Measurements from ENCODE around the gene MBNL1.

MBNL1 gene

DNA sequence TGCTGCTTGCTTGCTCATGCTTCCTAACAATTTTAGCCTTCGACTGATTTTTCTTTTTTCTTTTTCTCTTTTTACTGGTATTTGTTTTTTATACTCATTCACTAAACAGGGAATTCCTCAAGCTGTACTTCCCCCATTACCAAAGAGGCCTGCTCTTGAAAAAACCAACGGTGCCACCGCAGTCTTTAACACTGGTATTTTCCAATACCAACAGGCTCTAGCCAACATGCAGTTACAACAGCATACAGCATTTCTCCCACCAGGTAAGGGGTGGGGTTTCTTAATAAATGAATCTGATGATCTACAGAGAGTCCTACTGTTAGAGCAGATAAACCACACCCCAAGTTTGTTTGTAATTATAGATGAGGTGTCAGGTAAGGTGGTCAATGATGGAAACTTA is 178.8 kb downstream of the MBNL1 start:
- DNase-seq (ENCODE audit: low spot score): no peak

DNA sequence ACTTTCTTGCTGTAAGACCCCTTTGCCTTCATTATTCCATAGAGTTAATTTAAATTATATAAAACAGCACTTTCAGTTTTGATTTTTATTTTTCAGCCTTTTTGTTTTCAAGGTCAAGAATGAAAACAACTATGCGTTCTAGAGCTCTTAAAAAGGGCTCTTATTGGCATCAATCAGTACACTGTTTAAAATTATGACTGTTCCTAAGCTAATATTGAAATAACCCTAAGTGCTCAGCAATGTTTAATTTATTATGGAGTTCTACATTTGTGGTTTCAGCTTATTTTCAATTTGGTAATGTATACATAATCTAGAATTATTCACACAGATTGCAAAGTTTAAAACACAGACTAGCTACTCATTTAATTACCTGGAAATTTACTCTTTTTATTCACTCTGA is 179.4 kb downstream of the MBNL1 start:
- DNase-seq (ENCODE audit: low spot score): no peak

DNA sequence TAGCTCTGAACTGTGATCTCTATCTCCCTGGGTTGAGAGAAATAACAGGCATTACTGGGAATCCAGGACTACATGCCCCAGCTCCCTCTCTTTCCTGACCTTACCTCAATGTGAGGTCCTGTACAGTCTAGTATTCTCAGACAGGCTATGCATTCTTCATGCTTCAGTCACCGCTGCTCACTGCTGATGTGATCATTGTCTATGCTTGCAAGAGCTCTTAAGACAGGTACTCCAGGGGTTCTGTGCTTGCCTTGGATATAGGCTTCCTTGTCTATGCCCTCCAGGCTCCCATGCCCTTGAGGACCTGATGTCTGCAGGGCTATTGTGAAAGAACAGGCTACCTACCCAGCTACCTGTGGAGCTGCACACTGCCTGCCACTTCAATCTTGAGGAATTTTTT is 183.6 kb downstream of the MBNL1 start:
- DNase-seq (ENCODE audit: low spot score): no peak

DNA sequence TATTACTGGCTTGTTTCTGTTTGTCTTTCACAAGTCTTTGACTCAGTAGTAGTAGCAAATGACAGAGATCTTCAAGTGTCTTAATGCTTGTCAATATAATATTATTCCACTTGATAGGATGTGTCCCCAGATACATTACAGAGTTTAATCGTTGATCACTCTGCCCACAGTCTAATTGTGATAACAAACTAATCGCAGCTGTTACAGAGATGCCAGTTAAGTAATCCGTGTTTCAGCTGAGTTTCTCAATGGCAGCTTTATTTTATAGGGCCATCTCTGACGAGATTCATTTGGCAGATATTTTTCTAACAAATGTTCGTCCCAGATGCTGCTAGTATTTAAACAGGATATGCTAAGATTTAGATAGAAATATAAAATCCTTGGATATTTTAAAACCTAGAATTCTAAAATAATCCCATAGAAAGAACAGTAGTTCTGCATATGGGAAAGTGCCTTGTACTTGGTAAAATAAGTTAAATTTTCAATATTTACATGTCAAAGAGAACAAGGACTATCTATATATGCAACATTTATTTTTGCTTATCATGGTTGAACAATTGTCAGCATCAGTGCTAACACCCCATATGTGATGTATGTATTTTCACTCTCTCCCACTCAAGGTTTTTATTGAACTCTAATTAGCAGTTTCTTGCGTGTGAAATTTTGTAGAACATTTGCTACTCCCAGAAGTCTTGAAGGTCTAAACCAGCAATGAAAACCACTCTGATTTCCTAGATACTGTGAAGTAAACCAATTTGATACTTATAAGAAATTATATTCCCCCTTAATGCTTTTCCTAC is 185.5 kb downstream of the MBNL1 start:
- DNase-seq (ENCODE audit: low spot score): no peak

DNA sequence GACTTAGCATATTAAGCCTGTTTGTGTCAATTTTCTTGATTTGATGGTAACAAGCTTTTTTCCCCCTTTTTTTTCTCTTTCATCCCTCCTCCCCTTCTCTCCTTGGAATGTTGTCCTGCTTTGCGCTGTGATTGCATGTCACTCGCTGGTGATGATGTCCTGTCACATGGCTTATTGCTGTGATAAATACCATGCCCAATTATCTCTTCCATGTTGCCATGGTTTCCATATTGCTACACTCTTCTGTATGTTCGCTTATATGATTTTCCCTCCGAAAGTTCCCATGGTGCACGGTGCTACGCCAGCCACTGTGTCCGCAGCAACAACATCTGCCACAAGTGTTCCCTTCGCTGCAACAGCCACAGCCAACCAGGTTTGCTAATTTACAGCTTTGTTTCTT is 187.3 kb downstream of the MBNL1 start:
- no peak for DNase-seq (ENCODE audit: low spot score)

DNA sequence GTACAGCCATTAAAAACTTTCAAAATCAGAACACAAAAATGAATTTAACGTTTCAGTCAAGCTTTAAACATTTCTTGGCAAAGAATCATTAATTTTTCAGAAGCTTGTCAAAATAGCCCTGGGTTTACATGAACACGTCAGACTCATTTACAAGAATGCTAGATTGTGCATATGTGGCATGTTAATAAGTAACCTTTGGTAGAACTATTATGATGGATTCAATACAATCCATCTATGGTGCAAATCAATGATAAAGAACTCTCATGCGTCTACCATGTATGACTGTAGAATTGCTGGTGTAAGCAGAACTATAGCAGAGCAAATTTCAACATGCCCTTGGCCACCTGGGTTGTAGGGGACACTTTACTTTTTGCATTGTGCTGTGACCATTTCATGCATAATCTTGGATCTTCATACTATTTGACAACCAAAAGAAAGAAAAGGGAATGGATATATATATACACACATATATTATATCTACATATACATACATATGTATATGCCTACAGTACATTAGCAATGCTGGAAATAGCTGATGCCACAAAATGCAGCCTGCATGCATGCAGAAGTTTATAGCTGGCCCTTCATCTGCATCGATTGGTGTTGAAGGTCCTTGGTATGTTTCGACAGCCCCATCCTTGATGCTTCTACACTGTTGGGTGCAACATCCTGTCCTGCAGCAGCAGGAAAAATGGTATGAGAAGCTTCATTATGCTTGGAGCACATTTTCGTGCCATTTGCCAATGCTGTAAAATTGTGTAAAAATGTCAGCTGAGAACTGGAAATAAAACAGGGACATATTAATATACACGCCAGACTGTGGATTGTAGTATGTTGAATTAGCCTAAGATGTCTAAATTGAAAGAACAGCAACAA is 189.0 kb downstream of the MBNL1 start:
- no peak for DNase-seq (ENCODE audit: low spot score)

DNA sequence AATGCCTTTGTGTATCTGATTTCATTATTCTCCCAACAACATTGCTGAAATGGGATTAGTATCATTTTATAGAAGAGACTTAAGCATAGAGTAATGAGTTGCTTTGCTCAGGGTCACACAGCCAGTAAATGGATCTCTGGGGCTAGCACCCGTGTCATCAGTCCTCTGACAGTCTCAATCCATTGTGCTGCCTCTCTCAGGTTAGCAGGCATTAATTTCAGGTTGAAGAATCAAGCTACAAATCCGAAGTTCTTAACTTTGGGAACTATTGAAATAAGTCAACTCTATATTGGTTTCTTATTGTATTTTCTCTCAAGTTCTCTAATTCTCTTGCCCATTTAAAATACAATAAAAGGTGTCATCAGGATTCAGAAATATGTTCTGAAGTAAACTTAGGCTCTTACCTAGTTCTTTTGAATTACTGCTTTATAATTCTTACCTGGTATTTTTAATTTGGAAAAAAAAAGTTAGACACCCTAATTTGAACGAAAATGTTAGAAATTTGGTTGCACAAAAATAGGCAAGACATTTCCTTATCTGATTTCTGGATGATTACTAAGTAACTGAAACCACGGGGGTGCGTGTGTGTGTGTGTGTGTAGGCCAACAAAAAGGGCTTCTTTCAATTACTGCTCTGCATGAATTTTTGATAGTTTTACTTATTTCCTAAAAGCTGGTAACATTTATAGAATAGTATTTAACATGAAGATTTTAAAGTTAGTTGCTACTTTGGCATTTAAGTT is 189.8 kb downstream of the MBNL1 start:
- no peak for DNase-seq (ENCODE audit: low spot score)

DNA sequence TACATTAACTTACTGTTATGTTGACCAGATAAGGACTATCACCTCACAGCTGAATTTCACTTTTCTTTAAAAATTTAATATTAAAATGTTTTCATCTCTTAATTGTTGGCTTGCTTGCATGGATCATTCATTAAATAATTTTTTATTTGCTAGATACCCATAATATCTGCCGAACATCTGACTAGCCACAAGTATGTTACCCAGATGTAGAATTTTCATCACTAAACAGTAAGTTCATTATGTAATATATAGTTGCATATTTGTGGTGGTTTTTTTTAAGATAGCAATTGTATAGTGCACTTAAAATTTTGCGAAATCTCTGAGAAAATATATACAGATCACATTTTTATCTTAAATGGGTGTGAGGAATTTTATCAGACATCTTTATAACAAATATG is 190.4 kb downstream of the MBNL1 start:
- DNase-seq (ENCODE audit: low spot score): no peak

DNA sequence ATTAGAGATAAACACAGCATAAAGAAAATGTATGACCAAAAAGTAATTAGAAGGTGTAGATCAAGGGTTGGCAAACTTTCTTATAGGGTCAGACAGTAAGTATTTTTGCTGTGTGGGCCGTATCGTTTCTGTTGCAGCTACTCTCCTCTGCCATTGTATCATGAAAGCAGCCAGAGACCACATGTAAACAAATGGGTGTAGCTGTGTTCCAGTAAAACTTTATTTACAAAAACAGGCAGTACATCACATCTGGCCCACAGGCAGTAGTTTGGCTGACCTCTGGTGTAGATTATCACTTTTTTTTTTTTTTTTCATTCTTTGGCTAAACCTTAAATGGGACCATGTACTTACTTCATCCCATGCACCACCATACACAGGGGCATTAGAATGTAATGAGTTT is 190.8 kb downstream of the MBNL1 start:
- DNase-seq (ENCODE audit: low spot score): no peak

DNA sequence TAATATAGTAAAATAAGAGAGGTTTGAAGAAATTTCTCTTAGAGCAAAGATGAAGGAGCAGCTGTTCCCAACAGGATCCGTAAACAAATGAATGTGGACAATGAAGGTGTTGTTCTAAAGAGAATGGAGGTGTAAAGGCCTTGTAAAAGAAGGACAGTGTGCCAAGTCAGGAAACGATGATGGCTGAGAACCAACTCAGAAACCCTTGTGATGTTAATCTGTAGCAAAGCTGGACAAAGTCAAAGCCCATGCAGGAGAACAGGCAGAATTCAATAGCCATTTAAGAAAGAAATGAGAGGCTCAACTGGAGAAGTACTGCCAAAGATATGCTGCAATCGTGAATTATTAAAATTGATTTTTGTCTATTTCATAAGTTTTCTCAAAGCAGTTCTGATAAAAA is 192.2 kb downstream of the MBNL1 start:
- DNase-seq (ENCODE audit: low spot score): no peak

DNA sequence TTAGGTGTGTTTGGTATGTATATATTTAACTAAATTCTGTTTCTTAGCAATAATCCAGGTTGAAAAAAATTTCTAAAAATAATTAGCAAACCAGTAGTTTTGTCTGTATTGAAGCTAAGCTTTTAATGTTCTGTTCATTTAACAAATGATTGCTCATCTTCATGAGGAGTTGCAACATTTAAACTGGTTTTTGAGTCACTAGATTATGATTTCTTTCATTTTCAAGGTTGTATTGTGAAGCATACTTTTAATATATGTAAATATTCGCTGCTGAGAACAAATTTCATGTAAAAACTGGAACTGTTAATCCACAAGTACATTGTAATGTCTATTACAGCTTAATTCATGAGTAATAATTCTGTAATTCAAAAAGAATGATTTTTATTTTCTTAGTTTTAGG is 192.7 kb downstream of the MBNL1 start:
- DNase-seq (ENCODE audit: low spot score): no peak

DNA sequence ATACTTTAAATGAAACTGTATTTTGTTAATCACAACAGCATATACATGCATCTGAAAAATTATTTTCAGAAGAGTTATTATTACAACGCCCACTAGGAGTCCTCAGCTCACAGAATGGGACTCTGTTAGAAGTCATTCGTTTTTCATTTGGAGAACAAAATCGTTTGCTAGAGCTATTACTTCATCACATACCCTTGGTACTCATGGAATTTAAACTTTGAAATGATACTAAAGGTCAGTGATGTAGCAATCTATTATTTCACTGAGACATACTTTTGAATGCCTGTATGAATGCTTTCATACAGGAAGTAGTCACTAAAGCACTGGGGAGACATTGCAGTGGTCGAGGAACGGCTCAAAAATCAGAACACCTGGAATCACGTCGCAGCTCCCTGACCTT is 198.1 kb downstream of the MBNL1 start:
- DNase-seq (ENCODE audit: low spot score): no peak

DNA sequence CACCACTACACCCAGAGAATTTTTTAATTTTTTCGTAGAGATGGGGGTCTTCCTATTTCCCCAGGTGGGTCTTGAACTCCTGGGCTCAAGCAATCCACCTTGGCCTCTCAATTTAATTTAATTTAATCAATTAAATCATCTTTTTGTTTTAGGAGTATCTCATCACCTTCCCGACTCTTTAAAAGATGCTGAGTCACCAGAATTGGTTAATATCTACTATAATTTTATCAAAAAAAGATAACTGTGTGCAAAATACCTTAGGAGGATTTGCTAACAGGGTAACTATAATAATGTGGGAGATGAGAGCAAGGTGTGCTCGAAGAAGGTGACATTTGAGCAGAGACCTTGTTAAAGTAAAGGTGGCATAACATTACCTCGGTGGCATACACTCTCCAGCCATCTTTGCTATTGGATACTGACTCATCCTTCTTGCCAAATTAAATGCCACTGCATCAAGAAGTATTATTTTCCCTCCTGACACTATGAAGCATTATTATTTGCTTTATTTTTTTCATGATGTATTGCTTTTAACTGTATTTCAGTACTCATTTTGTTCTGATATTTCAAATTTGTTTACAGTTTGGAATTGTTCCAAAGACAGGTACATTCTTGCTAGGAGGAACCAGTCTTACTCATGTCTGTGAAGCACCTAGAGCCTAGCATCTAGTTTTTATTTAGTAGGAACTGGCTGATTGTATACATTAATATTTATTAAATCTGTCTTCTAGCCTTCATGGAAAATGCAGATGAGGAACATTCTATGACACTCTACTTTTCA is 200.7 kb downstream of the MBNL1 start:
- DNase-seq (ENCODE audit: low spot score): no peak

DNA sequence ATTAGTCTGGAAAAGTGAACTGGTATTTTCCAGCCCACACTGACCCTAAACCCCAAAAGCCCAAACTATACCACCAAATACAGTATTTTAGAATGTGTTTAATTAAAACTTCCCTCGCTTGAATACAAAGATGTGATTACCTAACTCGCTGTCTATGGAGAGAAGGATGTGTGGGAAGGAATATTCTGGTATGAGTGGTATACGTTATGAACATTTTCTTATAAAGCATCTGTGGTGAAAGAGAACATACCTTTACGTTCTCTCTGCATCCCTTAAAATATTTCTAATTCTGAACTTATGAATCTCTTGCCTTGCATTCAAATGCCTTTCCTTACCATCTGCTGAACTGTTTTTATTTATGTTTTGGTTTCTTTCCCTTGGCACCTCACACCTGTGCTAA is 201.4 kb downstream of the MBNL1 start:
- no peak for DNase-seq (ENCODE audit: low spot score)

DNA sequence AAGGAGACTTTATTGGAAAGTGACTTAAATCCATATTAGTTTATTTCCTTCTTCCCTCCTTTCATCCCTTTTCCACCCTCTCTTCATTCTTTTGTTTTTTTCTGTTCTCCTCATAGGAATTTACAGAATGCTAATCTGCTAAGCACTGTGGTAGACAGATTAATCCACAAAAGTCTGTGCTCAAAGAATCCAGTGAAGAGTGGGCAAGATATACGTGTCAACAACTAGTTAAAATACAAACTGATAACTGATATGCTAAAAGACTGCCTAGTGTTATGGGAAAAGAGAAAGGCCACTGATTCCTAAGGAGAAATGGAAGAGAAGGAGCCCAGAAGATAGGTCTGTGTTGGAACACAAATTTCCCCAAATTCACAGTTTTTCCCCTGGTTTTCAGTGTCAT is 202.2 kb downstream of the MBNL1 start:
- no peak for DNase-seq (ENCODE audit: low spot score)

DNA sequence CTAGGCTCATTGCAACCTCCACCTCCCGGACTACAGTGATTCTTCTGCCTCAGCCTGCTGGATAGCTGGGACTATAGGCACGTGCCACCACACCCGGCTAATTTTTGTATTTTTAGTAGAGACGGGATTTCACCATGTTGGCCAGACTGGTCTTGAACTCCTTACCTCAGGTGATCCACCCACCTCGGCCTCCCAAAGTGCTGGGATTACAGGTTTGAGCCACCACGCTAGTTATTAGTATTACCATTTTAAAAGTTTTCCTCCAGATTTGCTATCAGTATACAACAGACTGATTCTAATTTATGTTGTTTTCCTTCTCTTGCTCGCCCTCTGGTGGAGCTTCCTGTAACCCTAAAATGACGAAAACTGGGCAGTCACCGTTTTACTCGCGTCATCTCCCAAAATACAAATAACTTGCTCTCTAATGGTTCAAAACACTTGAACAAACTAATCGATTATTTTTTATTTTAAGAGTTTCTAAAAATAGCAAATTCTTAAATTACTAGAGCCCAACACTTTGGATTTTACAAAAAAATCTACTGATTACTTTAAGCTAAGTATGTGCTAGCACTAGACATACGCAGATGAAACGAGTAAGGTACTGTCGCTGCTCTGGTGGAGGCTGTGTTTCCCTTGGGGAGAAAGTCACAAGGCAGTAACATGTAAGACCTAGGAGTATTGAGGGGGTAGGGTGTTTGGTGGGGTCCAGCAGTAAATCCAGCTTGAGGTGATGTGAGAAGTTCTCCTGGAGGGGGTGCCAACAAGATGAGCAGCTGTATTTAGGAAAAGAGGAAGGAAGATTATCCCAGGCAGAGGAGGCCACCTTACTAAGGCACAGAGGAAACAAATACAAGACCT is 203.3 kb downstream of the MBNL1 start:
- no peak for DNase-seq (ENCODE audit: low spot score)

DNA sequence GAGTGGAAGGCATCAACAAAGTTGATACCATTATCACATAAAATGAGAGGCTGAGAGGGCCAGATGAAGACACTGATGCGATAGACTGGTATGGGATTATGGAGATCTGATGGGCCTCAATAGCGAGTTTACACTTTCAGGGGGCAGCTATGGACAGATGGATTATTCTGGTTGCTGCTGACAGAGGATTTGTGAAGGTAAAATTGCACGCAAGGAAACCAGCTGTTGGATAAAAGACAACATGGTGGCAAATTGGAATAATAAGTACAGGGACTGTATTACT is 203.9 kb downstream of the MBNL1 start:
- DNase-seq (ENCODE audit: low spot score): no peak

DNA sequence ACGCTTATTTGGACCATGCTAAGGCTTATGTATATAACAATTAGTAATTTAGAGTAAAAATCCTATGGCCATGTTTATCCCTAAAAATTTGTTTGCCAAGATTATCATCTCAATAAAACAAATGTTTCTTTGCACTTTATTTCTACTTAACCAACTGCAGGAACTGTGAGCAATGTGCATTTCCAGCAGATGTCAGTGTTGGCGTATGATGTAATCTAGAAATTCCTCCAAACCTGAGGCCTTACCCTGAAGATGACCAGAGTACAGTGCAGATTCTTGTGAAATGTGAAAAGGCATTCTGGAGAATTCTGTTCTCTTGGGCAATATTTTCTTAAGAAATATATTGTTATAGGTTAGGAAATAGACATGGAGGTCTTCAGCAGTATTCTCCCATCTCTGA is 205.9 kb downstream of the MBNL1 start:
- no peak for DNase-seq (ENCODE audit: low spot score)

DNA sequence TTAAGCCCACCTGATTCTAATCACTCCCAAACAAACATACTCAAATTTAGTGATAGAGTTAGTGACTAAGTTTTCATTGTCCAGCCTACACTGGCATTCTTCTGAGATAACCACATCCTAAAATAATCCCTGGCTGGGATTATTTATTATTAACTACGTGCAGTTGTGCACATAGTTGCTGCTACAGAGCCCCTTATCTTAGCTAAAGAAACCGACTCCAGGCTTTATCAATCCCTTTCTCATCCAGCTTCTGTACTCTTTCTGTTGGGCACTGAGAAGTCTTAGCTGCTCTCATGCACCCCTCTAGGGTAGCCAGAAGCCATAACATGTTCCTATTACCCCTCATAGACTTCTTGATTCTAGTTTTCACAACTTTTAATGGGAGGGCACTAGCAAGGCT is 208.7 kb downstream of the MBNL1 start:
- no peak for DNase-seq (ENCODE audit: low spot score)

DNA sequence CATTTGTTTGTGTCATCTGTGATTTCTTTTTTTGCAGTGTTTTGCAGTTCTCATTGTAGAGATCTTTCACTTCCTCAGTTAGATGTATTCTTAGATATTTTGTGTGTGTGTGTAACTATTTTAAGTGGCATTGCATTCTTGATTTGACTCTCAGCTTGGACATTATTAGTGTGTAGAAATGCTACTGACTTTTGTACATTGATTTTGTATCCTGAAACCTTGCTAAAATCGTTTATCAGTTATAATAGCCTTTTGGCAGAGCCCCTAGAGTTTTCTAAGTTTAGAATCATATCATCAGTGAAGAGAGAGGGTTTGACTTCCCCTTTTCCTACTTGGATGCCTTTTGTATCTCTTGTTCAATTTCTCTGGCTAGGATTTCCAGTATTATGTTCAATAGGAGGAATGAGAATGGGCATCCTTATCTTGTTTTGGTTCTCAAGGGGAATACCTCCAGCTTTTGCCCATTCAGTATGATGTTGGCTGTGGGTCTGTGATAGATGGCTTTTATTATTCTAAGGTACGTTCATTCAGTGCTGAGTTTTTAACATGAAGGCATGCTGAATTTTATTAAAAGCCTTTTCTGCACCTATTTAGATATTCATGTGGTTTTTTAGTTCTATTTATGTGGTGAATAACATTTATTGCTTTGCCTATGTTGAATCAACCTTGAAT is 211.7 kb downstream of the MBNL1 start:
- no peak for DNase-seq (ENCODE audit: low spot score)

DNA sequence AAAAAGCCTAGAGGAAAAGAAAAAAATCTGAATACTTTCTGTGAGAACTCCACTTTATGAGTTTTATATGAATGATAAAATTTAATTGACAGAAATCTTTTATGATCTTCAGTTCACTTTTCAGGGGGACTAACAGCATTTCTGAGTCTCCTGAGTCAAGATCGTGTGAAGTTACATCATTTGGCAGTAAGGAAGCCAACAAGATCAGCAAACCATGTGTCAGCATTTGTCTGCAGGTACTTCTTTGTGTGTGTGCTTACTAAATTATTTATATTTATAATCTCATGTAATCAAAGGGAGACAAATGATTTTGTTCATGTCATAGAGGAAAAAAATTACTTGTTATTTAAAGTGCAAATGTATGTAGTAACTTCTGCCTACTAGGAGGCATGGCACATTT is 217.6 kb downstream of the MBNL1 start:
- DNase-seq (ENCODE audit: low spot score): no peak

All from ecto neural progenitor cell (in vitro differentiated cells).